Measurements from ENCODE around the gene RLN3.
A peak's percentile ranks its signal among the peaks of the same experiment; 100 is the strongest.
"Not testable (repeated sequence)": the region's sequence is repeated elsewhere in the genome, so short reads cannot be mapped to it uniquely, and the experiment has no call there.

The RLN3 gene

DNA sequence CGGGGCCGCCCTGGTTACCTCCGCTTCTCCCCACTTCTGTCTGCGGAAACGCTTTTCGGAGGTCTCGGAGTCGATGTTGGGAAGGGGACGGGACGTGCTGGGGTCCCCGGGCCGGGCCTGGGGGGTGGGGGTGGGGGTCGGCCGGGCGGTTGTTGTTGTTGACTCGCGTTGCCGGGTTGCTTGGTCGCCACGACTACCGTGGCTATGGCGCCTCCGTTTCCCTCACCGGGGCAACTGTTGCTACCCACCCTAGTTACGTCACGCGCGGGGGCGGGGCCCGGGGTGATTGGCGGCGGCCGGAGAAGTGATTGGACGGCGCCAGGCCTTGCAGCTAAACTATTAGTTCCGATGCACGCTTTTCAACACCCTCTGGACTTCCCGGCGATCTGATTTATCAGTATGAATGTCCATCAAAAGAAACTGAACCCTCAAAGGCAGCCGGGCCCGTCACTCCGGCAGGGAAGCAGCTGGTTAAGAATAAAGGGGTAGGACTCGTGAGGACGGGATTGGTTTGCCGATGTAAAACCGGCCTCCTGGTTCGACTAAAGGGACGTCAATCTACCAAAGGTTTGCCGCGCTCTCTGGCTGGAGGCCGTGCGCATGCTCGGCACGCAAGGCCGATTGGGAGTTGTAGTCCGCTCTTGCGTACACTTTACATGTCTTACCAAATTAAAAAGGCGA is 21.7 kb upstream of the RLN3 start, which contains the start of gene RFX1:
Gene RFX1, minus strand, starts transcription at position 236 of the 681 bp plus-strand sequence. CDS start 12,477 bp downstream, outside the sequence.
- peak within 1 kb of the TSS; percentile 83 for H3K4me3 ChIP-seq (ENCODE audit: low read length)
- peak; percentile 100 for DNase-seq (ENCODE audit: low read depth)
- TF ChIP-seq, protein P1, sequence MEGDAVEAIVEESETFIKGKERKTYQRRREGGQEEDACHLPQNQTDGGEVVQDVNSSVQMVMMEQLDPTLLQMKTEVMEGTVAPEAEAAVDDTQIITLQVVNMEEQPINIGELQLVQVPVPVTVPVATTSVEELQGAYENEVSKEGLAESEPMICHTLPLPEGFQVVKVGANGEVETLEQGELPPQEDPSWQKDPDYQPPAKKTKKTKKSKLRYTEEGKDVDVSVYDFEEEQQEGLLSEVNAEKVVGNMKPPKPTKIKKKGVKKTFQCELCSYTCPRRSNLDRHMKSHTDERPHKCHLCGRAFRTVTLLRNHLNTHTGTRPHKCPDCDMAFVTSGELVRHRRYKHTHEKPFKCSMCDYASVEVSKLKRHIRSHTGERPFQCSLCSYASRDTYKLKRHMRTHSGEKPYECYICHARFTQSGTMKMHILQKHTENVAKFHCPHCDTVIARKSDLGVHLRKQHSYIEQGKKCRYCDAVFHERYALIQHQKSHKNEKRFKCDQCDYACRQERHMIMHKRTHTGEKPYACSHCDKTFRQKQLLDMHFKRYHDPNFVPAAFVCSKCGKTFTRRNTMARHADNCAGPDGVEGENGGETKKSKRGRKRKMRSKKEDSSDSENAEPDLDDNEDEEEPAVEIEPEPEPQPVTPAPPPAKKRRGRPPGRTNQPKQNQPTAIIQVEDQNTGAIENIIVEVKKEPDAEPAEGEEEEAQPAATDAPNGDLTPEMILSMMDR (IDR thresholded peaks at IDR 0.05; ENCODE audit: insufficient read depth, low read depth, low read length, missing control alignments) = no peak

DNA sequence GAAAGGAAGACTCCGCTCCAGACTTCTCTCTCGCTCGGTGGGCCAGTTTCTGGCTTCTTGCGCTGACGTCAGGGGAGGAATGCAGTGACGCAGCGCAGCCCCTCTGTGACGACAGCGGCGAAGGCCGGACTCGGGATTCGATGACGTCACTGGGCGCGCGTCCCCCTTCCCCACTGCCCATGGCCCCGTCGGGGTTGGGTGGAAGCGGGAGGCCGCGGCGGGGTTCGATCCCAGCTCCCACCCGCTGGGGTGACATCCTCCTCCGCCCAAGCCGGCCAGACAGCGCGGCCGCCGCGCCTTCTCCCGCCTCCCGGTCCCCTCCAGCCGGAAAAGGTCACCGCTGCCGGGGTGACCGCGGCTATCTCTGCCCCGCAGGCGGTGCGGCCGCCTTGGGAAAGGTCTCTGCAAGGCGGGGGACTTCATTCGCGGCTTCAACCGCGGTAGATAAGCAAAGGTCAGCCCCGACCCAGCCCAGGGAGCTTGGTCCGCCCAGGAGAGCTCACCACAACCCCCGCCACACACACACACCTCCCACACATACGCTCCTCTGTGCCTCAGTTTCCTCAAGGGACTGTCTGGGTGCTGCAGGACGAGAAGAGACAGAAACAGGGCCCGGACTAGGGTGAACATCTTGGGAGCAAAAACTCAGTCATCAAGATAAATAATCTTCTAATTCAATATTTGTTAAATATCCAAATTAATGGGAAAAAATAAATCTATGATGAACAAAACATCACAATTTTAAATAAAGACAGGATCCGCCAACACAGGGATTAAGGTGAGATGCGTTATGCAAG is 21.0 kb upstream of the RLN3 start:
- no peak for DNase-seq (ENCODE audit: low read depth)
- TF ChIP-seq, protein P1 (IDR thresholded peaks at IDR 0.05; ENCODE audit: insufficient read depth, low read depth, low read length, missing control alignments) = no peak
- H3K4me3 ChIP-seq (ENCODE audit: low read length) = peak overlapping the region; percentile 83

DNA sequence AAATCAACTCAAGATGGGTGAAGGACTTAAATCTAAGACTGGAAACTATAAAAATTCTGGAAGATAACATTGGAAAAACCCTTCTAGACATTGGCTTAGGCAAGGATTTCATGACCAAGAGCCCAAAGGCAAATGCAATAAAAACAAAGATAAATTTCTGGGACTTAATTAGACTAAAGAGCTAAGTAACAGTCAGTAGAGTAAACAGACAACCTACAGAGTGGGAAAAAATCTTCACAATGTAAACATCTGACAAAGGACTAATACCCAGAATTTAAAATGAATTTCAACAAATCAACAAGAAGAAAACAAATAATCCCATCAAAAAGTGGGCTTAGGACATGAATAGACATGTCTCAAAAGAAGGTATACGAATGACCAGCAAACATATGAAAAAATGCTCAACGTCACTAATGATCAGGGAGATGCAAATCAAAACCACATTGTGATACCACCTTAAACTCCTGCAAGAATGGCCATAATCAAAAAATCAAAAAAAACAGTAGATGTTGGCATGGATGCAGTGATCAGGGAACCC is 15.5 kb upstream of the RLN3 start:
- TF ChIP-seq, protein P1 (IDR thresholded peaks at IDR 0.05; ENCODE audit: insufficient read depth, low read depth, low read length, missing control alignments) = no peak
- no peak for DNase-seq (ENCODE audit: low read depth)
- no peak overlapping the region for H3K4me3 ChIP-seq (ENCODE audit: low read length)

DNA sequence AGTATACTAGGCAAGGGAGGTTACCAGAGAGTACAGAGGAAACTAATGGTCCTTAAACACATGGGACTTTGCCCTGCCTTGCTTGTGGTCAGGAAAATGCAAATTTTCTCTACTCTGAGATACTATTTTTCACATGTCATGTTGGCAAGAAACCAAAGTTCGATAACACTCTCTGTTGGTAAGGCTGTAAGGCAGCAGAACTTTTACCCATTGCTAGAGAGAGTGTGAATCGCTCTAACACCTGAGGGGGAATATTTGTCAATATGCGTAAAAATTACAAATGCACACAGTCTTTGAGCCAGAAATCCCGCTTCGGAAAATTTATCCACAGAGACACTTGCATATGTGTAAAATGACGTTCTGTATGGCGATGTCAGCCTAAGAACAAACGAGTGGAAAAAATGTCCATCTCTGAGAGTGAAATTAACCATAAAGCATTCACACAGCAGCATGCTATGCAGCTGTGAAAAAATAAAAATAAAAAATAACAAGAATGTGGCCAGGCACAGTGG is 12.4 kb upstream of the RLN3 start:
- no peak overlapping the region for H3K4me3 ChIP-seq (ENCODE audit: low read length)
- no peak for DNase-seq (ENCODE audit: low read depth)
- TF ChIP-seq, protein P1 (IDR thresholded peaks at IDR 0.05; ENCODE audit: insufficient read depth, low read depth, low read length, missing control alignments) = no peak

DNA sequence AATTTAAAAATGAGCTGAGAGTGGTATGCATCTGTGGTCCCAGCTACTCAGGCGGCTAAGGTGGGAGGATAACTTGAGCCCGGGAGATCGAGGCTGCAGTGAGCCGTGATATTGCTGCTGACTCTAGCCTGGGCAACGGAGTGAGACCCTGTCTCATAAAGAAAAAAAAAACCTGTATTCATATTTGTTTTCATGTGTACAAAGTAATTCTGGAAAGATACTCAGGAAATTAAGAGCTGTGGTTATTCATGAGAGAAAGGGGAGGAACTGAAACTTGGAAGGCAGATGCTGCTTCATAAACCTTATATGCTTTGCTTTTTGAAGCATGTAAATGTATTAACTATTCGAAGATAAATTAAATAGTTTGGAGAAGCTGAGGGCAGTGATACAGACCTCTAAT is 8.8 kb upstream of the RLN3 start:
- no peak overlapping the region for H3K4me3 ChIP-seq (ENCODE audit: low read length)
- no peak for DNase-seq (ENCODE audit: low read depth)
- TF ChIP-seq, protein P1 (IDR thresholded peaks at IDR 0.05; ENCODE audit: insufficient read depth, low read depth, low read length, missing control alignments) = no peak

DNA sequence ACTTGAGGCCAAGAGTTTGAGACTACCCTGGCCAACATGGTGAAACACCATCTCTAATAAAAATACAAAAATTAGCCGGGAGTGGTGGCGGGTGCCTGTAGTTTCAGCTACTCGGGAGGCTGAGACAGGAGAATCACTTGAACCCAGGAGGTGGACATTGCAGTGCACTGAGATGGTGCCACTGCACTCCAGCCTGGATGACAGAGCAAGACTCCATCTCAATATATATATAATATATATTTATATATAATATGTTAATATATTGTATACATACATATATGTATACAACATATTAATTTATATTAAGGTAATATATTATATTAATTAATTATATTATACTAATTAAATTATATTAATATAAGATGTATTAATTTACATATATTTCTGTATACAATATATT is 8.2 kb upstream of the RLN3 start:
- DNase-seq (ENCODE audit: low read depth); H3K4me3 ChIP-seq (ENCODE audit: low read length): not testable (repeated sequence)

DNA sequence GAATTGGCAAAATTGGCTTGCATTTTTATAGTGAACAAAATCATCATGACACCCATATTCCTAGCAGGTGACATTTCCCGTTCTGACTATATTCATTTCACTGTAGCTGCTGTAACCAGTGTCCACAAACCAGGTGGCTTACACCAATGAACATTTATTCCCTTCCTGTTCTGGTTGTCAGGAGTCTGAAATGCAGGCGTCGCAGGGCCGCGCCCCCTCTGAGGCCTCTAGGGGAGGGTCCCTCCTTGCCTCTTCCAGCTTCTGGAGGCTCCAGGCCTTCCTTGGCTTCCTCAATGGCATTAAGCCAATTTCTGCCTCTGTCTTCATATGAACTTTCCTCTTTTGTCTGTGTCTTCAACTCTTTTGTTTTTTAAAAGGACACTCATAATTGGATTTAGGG is 6.5 kb upstream of the RLN3 start:
- no peak overlapping the region for H3K4me3 ChIP-seq (ENCODE audit: low read length)
- TF ChIP-seq, protein P1 (IDR thresholded peaks at IDR 0.05; ENCODE audit: insufficient read depth, low read depth, low read length, missing control alignments) = no peak
- DNase-seq (ENCODE audit: low read depth) = no peak

Measured in epithelial cell of esophagus (primary cell).